Activated T-helper 1 cell treated with anti-CD3 and anti-CD28 coated beads, Interleukin-2, amount 50 U/mL, for 16 hours (primary cell): ENCODE results near the gene RANBP3.
"Not testable (repeated sequence)": the region's sequence is repeated elsewhere in the genome, so short reads cannot be mapped to it uniquely, and the experiment has no call there.

Experiments used
- DNase-seq, 2 donors: peaks; one replicate each; pipeline ENCODE4 v3.0.0-alpha.2; 2020; ENCODE audit warnings: low read depth in 1 of 2, low spot score in 1 of 2

RANBP3 gene

DNA sequence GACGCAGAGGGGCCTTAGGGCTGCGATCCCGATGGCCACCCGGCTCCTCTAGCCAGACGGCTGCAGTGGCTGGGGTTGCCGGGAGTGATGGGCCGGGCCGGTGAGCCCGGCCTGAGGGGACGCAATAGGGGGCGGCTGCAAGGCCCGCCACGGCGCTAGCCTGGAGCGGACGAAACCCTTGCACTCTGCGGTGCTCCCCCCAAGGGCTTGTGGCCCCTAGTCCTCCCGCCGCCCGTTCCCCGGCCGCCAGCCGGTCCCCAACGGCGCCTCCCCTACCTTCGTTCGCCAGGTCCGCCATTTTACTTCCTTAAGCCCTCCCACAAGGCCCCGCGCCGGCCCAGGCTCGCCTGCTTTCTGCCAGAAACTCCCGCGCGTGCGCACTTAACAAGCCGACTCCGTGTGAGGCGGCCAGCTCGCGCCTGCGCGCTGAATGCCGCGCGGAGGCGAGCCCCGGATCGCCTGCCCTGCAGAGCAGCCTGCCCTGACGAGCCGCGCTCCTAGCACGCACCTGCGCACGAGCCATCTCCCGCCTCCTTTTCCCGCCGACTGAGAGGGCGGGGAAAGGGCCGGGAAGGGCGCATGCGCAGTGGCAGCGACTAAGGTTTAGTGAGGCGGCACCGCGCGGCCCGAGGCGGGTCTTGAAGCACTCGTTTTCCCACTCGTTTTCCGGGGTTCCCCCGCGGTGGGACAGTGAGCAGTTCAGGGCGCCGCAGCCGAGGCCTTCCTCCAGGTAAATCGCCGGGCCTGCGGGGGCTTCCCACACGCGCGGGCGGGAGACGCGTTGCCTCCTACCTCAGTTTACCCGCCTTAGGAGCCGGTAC is at the start of gene RANBP3:
Gene RANBP3 (minus strand): TSS at position 356 of the 821 bp plus-strand sequence. CDS start 58 bp downstream, at position 298.
- DNase-seq: peak; percentile 94 to 99

DNA sequence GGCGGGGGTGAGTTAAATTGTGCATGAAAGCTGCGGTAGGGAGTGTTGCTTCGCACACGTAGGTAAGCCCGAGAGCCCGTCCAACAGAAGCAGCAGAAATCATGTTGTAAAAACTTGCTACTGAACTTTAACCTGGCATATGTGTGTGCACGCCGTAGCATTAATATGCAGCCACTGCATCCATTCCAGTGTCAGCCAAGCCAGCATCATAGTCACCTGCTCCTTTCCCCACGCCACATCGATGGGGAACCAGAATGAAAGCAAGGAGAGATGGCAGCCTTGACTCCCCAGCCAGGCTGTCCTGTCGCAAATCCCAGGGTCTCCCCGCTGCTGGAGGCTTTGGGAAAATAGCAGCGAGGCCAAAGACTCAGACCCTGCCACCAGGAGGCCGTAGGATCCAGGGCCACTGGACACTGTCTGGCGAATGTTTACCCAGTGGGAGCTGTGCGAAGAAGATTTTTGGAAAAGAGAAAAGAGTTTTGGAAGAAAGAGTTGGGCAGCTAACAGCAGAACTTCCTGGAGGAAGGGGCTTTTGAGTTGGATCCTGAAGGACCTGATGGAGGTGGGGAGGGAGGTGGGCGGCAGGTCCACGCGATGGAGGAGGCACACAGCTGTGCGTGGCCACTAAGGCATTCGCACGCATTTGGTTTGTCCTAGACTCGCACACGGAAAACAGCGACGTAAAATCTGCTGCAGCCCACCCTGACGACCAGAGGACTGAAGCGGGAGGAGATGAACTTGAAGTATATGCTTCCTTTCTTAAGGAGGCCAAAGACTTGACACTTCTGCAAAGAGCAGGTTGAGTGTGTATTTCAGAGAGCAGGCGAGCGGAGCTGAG is 48.7 kb upstream of the RANBP3 start:
- DNase-seq: no peak

DNA sequence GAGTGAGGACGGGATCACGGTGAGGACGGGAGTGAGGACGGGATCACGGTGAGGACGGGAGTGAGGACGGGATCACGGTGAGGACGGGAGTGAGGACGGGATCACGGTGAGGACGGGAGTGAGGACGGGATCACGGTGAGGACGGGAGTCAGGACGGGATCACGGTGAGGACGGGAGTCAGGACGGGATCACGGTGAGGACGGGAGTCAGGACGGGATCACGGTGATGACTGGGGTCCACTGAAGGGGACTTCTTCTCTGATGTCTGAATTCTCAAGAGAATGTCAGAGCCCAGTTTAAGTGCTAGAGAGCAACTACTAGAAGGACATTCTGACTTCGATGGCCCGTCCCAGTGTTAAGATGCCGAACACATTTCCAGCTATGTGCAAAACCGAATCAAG is 46.8 kb upstream of the RANBP3 start:
- not testable (repeated sequence) for DNase-seq

DNA sequence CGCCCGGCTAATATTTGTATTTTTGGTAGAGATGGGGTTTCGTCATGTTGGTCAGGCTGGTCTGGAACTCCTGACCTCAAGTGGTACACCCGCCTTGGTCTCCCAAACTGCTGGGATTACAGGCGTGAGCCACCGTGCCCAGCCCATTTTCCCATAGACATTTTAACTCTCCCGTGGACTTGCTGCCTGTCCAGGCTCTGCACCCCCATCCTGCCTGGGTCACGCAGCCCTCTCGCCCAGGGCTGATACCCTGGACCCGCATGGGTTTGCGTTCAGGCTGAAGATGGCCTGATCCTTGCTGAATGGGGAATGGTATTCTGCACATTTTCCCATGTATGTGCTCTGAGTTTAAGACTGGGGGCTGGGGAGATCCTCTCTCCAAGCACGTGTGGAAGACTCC is 46.0 kb upstream of the RANBP3 start:
- DNase-seq: no peak

- no peak for DNase-seq
Observed at GRCh38 chr19:6023085-6023682, 45.2 kb upstream of the RANBP3 start.

- DNase-seq: no peak
Observed at GRCh38 chr19:6022570-6023064, 44.7 kb upstream of the RANBP3 start.

GRCh38 chr19:6021878-6022569 is 44.1 kb upstream of the RANBP3 start:
- peak; percentile 58 to 64 for DNase-seq

GRCh38 chr19:6020972-6021805 is 43.2 kb upstream of the RANBP3 start:
- no peak for DNase-seq

DNA sequence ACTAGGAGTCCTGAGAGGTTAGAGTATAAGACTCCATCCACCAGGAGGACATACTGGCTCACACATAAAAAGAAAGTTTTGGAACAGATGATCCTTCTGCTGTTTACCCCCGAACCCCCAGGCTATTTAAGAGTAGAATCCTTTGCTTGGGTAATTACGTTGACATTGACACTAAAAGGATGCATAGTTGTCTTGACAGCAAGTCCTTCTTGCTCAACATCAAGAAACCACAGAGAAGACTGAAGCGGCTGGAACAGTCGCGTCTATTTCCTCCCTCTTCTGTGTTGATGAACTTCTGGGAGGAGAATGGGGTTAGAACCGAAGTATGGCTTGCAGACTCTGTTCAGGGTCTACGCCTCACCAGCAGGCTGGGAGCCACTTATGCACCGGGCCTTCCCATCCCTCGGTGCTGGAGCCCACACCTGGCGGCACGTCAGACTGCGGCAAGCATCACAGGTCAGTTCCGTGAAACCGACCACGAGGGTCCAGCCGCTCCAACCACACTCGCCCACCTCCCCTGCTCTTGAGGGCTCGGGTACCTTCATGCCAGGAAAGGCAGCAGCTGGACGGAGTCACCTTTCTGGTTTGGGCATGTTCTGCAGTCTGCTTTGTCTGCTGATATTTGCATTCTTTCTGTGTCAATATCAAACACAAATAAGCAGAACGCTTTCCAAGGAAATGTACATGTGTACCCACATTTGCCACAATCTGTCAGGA is 42.4 kb upstream of the RANBP3 start:
- no peak for DNase-seq

DNA sequence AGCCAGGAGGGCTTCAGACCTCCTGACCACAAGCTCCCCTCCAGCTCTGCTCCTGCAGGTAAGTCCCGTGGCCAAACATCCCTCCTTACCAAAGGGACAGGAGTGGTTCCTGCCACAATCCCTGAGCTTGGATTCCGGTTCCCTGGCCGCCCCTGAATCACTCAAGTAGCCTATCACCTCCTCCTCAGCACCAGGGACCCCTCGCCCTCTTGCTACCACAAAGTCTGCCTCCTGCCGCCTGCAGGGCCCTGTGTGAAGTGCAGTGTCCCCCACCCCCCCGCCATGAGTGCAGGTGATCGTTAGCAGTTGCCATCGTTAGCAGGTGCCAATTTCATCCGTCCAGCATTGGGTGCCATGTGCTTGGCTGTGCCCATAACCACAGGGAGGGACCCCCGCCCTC is 40.8 kb upstream of the RANBP3 start:
- no peak for DNase-seq

GRCh38 chr19:6017576-6017975 is 39.6 kb upstream of the RANBP3 start:
- no peak for DNase-seq

- DNase-seq: no peak
Observed at GRCh38 chr19:6015841-6016545, 38.1 kb upstream of the RANBP3 start.

DNA sequence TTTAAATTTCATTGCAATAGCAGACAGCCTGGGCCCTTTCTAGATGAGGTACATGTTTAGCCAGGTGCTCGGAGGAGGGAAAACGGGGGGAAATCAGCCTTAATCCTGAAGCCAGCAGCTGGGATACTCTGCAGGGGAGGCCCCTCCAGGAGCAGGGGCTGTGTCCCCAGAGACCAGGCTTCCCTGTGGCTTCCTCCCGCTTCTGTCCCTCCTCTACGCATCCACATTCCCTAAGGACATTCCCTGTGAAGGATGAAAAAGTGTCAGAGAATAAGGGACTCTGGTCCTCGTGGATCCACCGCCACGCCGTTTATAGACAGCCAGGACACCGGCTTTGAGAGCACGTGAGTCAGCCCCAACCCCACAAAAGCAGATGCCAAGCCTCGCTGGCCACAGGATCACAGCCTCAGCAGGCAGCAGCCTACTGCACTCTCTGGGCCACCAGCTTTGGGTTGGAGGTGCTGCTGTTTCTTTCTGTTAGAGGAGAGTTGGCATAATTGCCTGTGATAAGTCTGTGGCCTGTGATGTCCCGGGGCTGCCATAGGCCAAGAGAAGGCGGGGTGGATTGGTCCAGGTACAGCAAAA is 36.7 kb upstream of the RANBP3 start:
- no peak for DNase-seq

- no peak for DNase-seq
Observed at GRCh38 chr19:6012426-6013170, 34.7 kb upstream of the RANBP3 start.

DNA sequence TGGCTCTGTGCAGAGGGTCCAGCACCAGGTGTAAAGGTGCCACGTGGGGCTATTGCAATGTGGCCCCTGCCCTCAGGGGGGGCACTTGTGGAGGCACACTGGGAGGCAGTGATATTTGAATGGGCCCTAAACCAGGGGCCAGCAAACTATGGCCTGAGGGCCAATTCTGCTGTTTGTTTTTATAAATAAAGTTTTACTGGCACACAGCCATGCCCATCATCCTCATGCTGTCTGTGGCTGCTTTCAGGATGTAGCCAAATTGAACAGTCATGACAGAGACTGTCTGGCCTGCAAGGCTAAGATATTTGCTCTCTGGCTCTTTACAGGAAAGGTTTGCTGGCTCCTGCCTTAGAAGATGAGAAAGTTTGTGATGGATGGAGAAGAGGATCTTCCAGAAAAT is 33.9 kb upstream of the RANBP3 start:
- no peak for DNase-seq

GRCh38 chr19:6011206-6011605 is 33.3 kb upstream of the RANBP3 start:
- DNase-seq: no peak

DNA sequence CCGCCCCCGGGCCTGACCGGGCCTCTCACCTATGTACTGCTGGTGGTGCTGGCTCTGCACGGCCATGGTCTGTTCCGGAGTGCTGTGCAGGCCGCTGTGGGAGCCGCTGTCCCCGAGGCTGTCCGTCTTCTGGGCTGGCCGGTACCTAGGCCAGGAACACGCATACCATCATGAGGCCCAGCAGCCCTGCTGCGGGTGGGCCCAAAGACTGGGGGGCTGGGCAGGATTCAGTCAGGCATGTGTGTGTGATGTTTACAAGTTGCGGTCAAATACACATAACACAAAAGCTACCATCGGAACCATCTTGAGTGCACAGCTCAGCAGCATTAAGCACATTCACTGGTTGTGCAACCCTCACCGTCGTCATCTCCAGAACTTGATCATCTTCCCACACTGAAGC is 32.2 kb upstream of the RANBP3 start:
- no peak for DNase-seq

GRCh38 chr19:6007866-6008265 is 29.9 kb upstream of the RANBP3 start:
- no peak for DNase-seq
